Iris pigment epithelial cell (primary cell): Measurements from ENCODE around the gene POPDC2.
"Not testable (repeated sequence)": the region's sequence is repeated elsewhere in the genome, so short reads cannot be mapped to it uniquely, and the experiment has no call there.

Source experiments
- DNase-seq: peaks from one replicate; pipeline ENCODE4 v3.0.0-alpha.2; 2011; ENCODE audit warnings: low read depth

POPDC2 gene

GRCh38 chr3:119660474-119661440, at the start of gene POPDC2:
Gene POPDC2 (minus strand): TSS chr3:119660589. CDS start chr3:119660423, 166 bp downstream.
- DNase-seq = no peak

DNA sequence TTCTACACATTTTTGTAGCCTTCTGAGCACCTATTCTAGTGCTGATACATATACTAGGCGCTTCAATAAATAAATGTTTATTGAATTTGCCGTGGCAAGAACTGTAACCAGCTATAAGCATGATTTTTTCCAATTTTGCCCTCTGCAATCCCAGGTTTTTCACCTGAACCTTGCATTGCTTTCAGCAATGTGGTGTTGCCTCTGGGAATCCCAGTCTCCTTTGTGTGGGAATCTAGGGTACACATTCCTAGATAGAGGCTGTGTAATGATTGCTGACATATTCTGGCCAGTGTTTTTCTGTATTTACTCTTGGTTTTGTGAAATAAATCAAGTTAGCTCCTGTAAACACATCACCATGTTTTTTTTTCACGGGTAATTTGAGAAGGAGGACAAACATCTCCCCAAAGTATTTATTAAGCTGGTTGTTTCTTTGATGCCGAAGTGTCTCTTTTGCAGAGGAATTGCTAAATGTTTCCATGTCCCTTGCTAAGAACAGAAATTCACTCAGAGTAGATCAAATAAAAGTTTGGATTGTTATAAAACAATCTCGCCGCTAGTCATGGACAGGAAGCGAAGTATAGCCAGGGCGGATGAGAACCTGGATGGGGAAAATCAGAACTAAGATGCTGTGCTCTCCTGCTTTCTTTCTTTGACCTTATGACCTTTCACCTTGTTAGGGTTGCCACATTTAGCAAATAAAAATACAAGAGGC, 43.6 kb upstream of the POPDC2 start:
- DNase-seq = no peak

DNA sequence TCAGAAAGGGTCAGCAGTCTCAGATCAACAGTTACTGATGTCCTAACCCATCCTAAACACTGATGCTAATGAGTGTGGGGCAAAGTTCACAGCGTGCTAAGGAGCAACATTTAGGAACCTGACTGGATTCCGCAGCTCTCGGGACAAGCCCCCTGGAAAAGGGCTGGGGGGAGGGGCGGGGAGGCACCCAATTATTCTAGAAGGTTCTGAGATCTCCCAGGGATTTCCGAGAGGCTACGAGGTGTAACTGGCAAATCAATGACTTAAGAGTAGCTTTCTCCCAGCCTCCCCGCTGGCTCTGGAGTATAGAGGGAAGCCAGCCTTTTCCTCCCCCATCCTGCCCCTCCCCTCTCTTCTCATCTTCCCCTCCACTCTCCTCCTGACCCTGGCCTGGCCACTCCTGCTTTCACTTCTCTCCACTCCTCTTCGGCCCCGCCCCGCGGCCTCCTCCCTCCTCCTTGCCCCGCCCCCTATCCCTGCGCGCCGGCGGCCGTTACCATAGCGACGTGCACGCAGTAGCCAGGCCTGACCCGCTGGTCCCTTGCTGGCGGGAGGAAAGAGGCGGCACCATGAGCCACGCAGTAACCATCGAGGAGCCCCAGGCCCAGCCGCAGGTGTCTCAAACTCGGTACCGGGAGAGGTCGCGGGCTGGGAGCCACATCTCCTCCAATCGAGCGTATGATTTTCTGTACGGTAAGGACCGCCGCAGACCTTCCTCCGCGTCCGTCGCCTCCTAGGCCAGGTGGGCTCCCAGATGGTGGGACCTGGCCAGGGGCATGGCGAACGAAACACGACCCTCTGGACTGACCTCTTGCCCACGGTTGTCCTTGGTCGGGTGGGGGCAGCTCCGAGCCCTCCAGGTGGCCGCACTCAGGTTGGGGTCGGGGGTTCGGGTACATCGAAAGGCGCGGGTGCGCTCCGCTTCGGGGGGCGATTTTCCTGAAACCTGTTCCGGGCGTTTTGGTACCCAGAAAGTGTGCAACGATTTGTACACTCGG, 42.4 kb upstream of the POPDC2 start, which contains the start of gene CFAP91:
Gene CFAP91 (plus strand): TSS at position 493 of the 998 bp plus-strand sequence. CDS start 77 bp downstream, at position 570.
- peak; percentile 94 for DNase-seq

GRCh38 chr3:119700920-119701734, 40.7 kb upstream of the POPDC2 start:
- no peak for DNase-seq

DNA sequence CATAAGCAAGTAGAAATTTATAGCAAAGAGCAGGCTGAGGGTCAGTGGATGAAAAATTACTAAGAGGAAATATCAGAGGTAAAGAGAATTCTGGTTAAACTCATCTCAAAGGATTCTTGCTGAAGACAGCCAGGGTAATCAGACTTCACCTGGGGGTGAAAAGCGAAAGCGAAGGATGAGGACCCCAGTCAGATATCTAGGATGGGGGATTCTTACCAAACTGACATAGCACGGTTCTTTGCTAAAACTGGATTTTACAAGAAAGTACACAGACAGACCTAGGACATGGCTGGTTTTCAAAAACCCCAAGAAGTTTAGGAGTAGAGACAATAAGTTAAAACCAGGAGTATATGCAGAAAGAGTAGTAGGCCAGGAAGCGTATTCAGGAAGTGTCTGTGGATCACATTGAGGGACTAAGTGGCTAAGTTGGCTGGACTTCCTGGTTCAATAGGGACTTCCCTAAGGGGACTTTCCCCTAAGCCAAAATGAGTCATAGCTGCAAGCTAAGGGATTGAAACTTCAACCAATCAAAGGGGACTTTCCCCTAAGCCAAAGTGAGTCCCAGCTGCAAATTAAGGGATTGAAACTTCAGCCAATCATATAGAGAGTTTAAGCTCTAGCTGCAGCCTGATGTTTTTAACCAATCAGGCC, 40.0 kb upstream of the POPDC2 start:
- peak; percentile 41 for DNase-seq

DNA sequence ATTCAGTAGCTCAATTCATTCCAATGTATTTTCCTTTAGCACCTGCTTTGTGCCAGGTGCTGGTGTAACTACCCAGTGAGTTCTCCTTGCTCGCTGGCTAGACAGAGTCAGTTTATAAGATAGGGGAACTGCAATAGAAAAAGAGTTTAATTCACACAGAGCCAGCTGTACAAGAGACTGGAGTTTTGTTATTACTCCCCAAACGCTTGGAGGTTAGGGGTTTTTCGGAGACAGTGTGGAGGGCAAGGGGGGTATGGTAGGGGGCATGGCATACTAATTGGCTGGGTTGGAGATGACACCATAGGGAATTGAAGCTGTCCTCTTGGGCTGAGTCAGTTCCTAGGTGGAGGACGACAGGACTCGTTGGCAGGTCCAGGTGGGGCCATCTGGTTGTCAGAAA, 37.0 kb upstream of the POPDC2 start:
- DNase-seq = no peak

GRCh38 chr3:119695480-119695879, 35.1 kb upstream of the POPDC2 start:
- no peak for DNase-seq

GRCh38 chr3:119690043-119690656, 29.8 kb upstream of the POPDC2 start:
- DNase-seq = peak; percentile 42

DNA sequence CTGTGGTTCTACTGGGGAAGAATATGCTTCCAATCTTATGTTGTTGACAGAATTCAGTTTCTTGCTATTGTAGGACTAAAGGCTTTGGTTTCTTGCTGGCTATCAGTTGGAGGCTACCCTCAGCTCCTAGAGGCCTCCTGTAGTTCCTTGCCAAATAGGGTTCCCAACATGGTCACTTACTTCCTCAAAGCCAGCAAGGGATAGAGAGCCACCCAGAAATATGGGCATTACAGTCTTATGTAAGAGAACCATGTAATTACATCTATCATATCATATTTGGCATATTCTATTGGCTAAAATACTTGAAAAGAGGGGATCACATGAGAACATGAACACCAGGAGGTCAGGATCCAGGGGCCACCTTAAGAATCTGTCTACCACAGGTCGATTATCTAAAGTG, 23.0 kb upstream of the POPDC2 start:
- no peak for DNase-seq

GRCh38 chr3:119681279-119681678, 20.9 kb upstream of the POPDC2 start:
- DNase-seq = peak; percentile 51

- no peak for DNase-seq
These were observed 19.5 kb upstream of the POPDC2 start for GRCh38 chr3:119679874-119680273.

DNA sequence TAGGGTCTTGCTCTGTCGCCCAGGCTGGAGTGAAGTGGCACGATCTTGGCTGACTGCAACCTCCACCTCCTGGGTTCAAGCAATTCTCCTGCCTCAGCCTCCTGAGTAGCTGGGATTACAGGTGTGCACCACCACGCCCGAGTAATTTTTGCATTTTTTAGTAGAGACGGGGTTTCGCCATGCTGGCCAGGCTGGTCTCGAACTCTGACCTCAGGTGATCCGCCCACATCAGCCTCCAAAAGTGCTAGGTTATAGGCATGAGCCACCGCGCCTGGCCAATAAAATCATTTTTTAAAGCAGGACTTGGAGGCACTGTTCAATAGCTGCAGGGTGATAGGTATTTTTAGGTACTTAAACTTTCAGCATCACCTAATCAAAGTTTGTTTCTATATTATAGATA, 17.8 kb upstream of the POPDC2 start:
- not testable (repeated sequence) for DNase-seq

- DNase-seq = no peak
These were observed 17.2 kb upstream of the POPDC2 start for GRCh38 chr3:119677641-119677934.

DNA sequence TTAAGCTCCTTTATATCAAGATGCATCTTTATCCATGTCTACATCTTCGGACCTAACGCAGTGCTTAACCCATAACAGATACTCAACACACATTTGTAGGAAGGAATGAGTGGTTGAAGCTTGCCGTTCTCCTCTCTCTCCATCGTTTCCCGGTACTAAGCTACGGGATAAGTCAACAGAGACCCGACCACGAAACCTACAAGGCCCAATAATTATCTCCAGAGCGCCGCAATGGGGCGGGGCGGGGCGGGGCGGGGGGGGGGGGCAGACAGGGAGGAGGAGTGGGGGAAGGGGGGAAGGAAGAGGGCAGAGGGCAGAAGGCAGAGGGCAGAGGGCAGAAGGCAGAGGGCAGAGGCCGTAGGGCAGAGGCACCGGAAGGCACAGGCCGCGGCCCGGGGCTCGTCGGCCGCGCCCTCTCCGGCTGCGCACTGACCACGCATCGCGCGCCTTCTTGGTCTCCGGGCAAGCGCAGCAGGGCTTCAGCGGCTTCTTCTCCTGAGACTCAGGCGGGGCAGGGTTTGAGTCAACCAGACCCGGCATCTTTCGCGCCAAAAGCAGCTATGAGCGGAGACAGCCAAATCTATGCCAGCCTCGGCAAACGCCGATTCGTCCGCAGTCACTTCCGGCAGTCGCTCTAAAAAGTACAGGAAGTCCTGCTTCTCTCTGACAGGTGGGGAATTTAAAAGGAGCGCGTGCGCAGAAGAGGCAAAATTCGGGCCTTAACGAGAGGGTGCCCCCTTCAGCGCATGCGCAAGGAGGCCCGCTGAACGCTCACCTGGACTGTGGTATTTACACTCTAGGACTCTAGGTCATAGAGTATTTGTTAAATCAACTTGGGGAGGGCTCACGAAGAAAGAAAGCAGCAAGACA, 16.6 kb upstream of the POPDC2 start, which contains the start of gene COX17:
Gene COX17 (minus strand): TSS at position 636 of the 870 bp plus-strand sequence. CDS start 96 bp downstream, at position 540.
- peak; percentile 94 for DNase-seq

DNA sequence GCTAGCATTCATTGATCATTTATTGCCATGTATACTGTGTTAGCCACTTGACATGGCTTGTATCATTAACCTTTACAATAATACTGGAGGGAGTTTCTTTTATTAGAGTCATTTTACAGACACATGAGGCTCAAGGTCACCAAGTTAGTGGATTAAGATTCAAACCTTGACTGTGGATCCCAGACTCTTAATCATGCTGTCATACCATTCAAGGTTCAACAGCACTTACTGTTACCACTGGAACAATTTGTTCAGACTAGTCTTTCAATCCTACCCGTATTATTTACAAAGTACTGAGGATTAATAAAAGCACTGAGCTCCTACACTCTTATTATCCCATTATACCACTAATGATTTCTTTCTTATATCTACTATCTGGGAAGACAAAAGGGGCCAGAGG, 15.6 kb upstream of the POPDC2 start:
- peak; percentile 11 for DNase-seq

- no peak for DNase-seq
These were observed 14.9 kb upstream of the POPDC2 start for GRCh38 chr3:119675188-119675874.

- no peak for DNase-seq
These were observed 13.5 kb upstream of the POPDC2 start for GRCh38 chr3:119673875-119674274.

GRCh38 chr3:119672776-119673175, 12.4 kb upstream of the POPDC2 start:
- no peak for DNase-seq
